HG03460 (cell line): ENCODE data around the gene TUFM.

Experiments
- ATAC-seq: cut with Tn5 transposase; IDR thresholded peaks from one replicate; pipeline ENCODE4 v1.9.1; 2021; ENCODE audit not compliant: unreplicated experiment

TUFM gene

GRCh38 chr16:28802235-28803019 lies 43.7 kb downstream of the TUFM start:
- ATAC-seq: peak; percentile 63
